Measurements from ENCODE around the gene CUX1. TPM values are rescaled to one million over a fixed set of nuclear protein-coding genes. Genes with fewer than 3 reads are reported as not detected.
"Not testable (repeated sequence)": the region's sequence is repeated elsewhere in the genome, so short reads cannot be mapped to it uniquely, and the experiment has no call there.

CUX1 gene
- total RNA-seq, 1 donor from 2014 or later, result 101 TPM

DNA sequence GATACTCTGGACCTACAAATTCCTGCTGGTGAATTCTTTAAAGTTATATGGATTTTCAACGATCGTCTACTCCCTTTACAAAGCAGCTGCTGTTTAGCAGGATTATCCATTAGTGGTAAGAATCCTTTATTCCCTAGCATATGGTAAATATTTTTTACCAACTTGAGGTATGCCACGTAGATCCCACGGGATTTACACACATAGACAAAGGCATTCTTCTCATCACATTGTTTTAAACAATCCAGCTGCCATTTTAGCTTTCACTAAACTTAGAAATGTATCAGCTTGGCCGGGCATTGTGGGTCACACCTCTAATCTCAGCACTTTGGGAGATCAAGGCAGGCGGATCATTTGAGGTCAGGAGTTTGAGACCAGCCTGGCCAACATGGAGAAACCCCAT is 321.2 kb downstream of the CUX1 start:
- Histone ChIP-seq H3K4me1 (no peaks in the 10 kb centered on the region), H3K27ac (no peak overlapping the region), H3K4me3 (no peak overlapping the region), H3K36me3 (no peaks in the 10 kb centered on the region), H3K9me3 (no peaks in the 10 kb centered on the region), H3K27me3 (no peaks in the 10 kb centered on the region)
- intact Hi-C loops (cut with DNase I), result no loop called here
- TF ChIP-seq, protein P1, sequence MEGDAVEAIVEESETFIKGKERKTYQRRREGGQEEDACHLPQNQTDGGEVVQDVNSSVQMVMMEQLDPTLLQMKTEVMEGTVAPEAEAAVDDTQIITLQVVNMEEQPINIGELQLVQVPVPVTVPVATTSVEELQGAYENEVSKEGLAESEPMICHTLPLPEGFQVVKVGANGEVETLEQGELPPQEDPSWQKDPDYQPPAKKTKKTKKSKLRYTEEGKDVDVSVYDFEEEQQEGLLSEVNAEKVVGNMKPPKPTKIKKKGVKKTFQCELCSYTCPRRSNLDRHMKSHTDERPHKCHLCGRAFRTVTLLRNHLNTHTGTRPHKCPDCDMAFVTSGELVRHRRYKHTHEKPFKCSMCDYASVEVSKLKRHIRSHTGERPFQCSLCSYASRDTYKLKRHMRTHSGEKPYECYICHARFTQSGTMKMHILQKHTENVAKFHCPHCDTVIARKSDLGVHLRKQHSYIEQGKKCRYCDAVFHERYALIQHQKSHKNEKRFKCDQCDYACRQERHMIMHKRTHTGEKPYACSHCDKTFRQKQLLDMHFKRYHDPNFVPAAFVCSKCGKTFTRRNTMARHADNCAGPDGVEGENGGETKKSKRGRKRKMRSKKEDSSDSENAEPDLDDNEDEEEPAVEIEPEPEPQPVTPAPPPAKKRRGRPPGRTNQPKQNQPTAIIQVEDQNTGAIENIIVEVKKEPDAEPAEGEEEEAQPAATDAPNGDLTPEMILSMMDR (IDR thresholded peaks at IDR 0.05), result no peak
- DNase-seq (ENCODE audit: low spot score in 2 of 2), result no peak

DNA sequence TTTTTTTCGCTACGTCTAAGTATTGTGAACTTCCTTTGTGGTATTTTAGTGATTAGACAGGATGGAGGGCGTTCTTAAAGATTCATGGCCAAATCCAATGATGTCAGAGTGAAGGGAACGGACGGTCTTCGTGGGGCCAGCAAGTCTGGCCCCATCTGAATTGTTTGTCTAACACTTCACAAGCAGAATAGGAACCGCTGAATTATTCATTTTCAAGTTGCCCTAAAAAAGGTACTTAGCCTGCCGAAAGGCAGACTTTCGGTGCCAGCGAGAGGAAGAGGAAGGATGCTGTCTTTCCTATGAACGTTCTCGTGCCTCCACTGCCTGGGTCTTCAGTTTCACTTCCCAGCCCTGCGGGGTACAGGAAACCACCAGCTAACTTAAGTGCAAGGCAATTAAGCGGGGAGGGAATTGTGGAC is 323.5 kb downstream of the CUX1 start:
- no peak overlapping the region for H3K27ac ChIP-seq
- DNase-seq (ENCODE audit: low spot score in 2 of 2), result no peak

DNA sequence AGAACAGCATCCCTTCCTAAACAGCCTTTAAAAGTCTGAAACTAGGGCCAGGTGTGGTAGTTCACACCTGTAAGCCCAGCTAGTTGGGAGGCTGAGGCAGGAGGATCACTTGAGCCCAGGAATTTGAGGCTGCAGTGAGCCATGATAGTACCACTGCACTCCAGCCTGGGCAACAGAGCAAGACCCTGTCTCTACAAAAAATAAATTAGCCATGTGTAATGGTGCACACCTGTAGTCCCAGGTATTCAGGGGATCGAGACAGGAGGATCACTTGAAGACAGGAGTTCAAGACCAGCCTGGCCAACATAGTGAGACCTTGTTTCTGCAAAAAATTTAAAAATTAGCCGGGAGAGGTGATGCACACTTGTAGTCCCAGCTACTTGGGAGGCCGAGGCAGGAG is 325.0 kb downstream of the CUX1 start:
- intact Hi-C loops (cut with DNase I), result not testable (repeated sequence)

More for the DNA sequence above, 323.5 kb downstream of the CUX1 start:
- no peaks in the 10 kb centered on the region for H3K36me3 ChIP-seq
- intact Hi-C loops (cut with DNase I), result no loop called here
- TF ChIP-seq, protein P1 (IDR thresholded peaks at IDR 0.05), result no peak
- H3K27me3 ChIP-seq, result no peaks in the 10 kb centered on the region
- H3K4me1 ChIP-seq, result no peaks in the 10 kb centered on the region
- H3K9me3 ChIP-seq, result no peaks in the 10 kb centered on the region
- H3K4me3 ChIP-seq, result no peak overlapping the region

DNA sequence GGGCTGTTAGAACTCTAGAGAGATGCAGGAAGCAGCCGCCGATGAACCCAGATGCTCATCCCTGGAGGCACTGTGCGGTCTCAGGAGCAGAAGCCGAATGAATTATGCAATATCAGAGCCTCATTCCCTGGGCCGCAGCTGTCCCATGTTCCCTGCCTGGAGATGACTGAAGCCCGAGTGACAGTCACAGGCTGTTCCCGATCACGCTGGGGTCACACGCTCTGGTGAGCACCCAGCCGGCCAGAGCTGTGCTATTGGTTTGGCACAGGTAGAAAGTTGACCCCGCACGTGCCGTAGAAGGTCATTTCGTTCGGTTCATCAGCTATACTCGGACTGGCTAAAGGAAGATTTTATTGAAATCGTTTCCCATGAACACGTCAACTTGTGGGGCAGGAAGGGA is 328.7 kb downstream of the CUX1 start:
- Histone ChIP-seq H3K27me3 (no peaks in the 10 kb centered on the region), H3K4me1 (no peaks in the 10 kb centered on the region), H3K9me3 (no peaks in the 10 kb centered on the region), H3K27ac (no peak overlapping the region), H3K4me3 (no peak overlapping the region), H3K36me3 (no peaks in the 10 kb centered on the region)
- TF ChIP-seq, protein P1 (IDR thresholded peaks at IDR 0.05), result no peak
- intact Hi-C loops (cut with DNase I), result no loop called here
- no peak for DNase-seq (ENCODE audit: low spot score in 2 of 2)

More for the DNA sequence above, 325.0 kb downstream of the CUX1 start:
- not testable (repeated sequence) for H3K9me3 ChIP-seq; H3K27me3 ChIP-seq; DNase-seq (ENCODE audit: low spot score in 2 of 2); H3K27ac ChIP-seq; H3K4me1 ChIP-seq; H3K4me3 ChIP-seq; H3K36me3 ChIP-seq

DNA sequence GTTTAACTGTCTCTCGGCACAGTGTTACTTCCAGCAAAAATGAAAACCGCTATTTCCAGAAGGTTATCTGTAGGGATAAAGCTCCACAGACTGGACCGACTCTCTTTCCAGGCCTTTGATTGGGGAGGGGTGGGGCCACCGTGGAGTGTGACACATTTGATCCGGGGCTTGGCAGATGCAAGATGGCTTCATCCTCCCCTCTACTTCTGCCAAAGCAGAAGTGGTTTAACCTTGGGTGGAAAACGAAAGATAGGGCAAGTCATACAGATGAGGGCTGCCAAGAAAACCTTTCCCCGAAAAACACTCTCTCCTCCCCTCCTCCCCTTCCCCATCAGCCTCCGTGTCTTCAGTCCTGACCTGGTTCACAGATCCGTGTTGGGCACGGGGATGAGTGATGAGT is 329.6 kb downstream of the CUX1 start:
- H3K4me1 ChIP-seq, result no peaks in the 10 kb centered on the region
- TF ChIP-seq, protein P1 (IDR thresholded peaks at IDR 0.05), result no peak
- H3K36me3 ChIP-seq, result no peaks in the 10 kb centered on the region
- DNase-seq (ENCODE audit: low spot score in 2 of 2), result no peak
- no peak overlapping the region for H3K4me3 ChIP-seq
- intact Hi-C loops (cut with DNase I), result no loop called here
- no peaks in the 10 kb centered on the region for H3K27me3 ChIP-seq
- H3K27ac ChIP-seq, result no peak overlapping the region
- no peaks in the 10 kb centered on the region for H3K9me3 ChIP-seq

DNA sequence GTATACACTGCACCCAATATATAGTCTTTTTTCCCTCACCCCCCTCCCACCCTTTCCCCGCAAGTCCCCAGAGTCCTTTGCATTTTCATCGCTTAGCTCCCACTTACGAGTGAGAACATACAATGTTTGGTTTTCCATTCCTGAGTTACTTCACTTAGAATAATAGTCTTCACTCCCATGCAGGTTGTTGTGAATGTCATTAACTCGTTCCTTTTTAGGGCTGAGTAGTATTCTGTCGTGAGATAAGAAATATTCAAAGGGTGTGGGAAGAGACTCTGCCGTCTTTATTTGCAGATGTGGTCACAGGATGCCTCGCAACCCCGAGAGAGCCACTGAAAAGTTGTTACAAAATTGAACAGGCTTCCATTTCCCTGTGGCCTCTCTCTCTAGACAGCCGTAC is 331.4 kb downstream of the CUX1 start:
- no peaks in the 10 kb centered on the region for H3K27me3 ChIP-seq
- H3K9me3 ChIP-seq, result no peaks in the 10 kb centered on the region
- H3K36me3 ChIP-seq, result peaks cover 0 to 3% of the 10 kb centered on the region in 2 donors
- H3K4me1 ChIP-seq, result peaks cover 0 to 3% of the 10 kb centered on the region in 2 donors
- no peak overlapping the region for H3K27ac ChIP-seq
- H3K4me3 ChIP-seq, result no peak overlapping the region
- intact Hi-C loops (cut with DNase I), result no loop called here
- DNase-seq (ENCODE audit: low spot score in 2 of 2), result no peak
- TF ChIP-seq, protein P1 (IDR thresholded peaks at IDR 0.05), result no peak
